ENCODE data around the gene OLFM2.

Gene OLFM2

GRCh38 chr19:9936326-9937000 is at the start of gene OLFM2:
Gene OLFM2 (minus strand): TSS chr19:9936515. CDS start chr19:9936366, 149 bp downstream.
- no peak for DNase-seq (ENCODE audit: low read depth)

GRCh38 chr19:9981406-9982260 is 45.3 kb upstream of the OLFM2 start:
- DNase-seq (ENCODE audit: low read depth), result no peak

- DNase-seq (ENCODE audit: low read depth), result no peak
Measured at GRCh38 chr19:9972103-9972502, 35.8 kb upstream of the OLFM2 start.

- DNase-seq (ENCODE audit: low read depth), result no peak
Measured at GRCh38 chr19:9971166-9971897, 35.0 kb upstream of the OLFM2 start.

- DNase-seq (ENCODE audit: low read depth), result no peak
Measured at GRCh38 chr19:9970481-9970880, 34.2 kb upstream of the OLFM2 start.

- no peak for DNase-seq (ENCODE audit: low read depth)
Measured at GRCh38 chr19:9969688-9969975, 33.3 kb upstream of the OLFM2 start.

- no peak for DNase-seq (ENCODE audit: low read depth)
Measured at GRCh38 chr19:9968820-9969687, 32.7 kb upstream of the OLFM2 start.

GRCh38 chr19:9967326-9967725 is 31.0 kb upstream of the OLFM2 start:
- DNase-seq (ENCODE audit: low read depth), result peak; percentile 21

- DNase-seq (ENCODE audit: low read depth), result no peak
Measured at GRCh38 chr19:9966448-9966847, 30.1 kb upstream of the OLFM2 start.

- no peak for DNase-seq (ENCODE audit: low read depth)
Measured at GRCh38 chr19:9966024-9966423, 29.7 kb upstream of the OLFM2 start.

GRCh38 chr19:9962623-9963290 is 26.4 kb upstream of the OLFM2 start:
- DNase-seq (ENCODE audit: low read depth), result no peak

GRCh38 chr19:9961103-9961502 is 24.8 kb upstream of the OLFM2 start:
- DNase-seq (ENCODE audit: low read depth), result no peak

- peak; percentile 97 for DNase-seq (ENCODE audit: low read depth)
Measured at GRCh38 chr19:9958379-9958821, 22.1 kb upstream of the OLFM2 start.

- no peak for DNase-seq (ENCODE audit: low read depth)
Measured at GRCh38 chr19:9956956-9957355, 20.6 kb upstream of the OLFM2 start.

GRCh38 chr19:9953802-9954542 is 17.7 kb upstream of the OLFM2 start:
- DNase-seq (ENCODE audit: low read depth), result no peak

- peak; percentile 9 for DNase-seq (ENCODE audit: low read depth)
Measured at GRCh38 chr19:9952276-9952675, 16.0 kb upstream of the OLFM2 start.

GRCh38 chr19:9947441-9947840 is 11.1 kb upstream of the OLFM2 start:
- DNase-seq (ENCODE audit: low read depth), result no peak

- DNase-seq (ENCODE audit: low read depth), result peak; percentile 63
Measured at GRCh38 chr19:9946528-9947125, 10.3 kb upstream of the OLFM2 start.

- DNase-seq (ENCODE audit: low read depth), result peak; percentile 99
Measured at GRCh38 chr19:9945319-9945966, 9.1 kb upstream of the OLFM2 start.

- no peak for DNase-seq (ENCODE audit: low read depth)
Measured at GRCh38 chr19:9943744-9944143, 7.4 kb upstream of the OLFM2 start.
